ENCODE data around the gene DHX34. TPM values are rescaled to one million over a fixed set of nuclear protein-coding genes. Genes with fewer than 3 reads are reported as not detected.

Gene DHX34
- total and polyA plus RNA-seq, 7 donors = 7.5 to 30.6 (median 10.0) TPM

- H3K27me3 ChIP-seq (ENCODE audit: insufficient read depth in 3 of 3, low read length in 2 of 3) = no peaks in the 10 kb centered on the region
- ATAC-seq (no peak), DNase-seq (no peak)
- no peak overlapping the region for H3K27ac ChIP-seq
- WGBS, 3 donors = 86 to 90% (median 88%) methylated on average over 24 of the region's 24 CpGs
- intact Hi-C loops (cut with DNase I) = no loop called here
- H3K4me1 ChIP-seq = peaks cover 5% of the 10 kb centered on the region
- H3K4me3 ChIP-seq = no peak overlapping the region
- peaks cover 13 to 58% of the 10 kb centered on the region in 2 donors for H3K36me3 ChIP-seq (ENCODE audit: insufficient read depth in 1 of 2, low read depth in 1 of 2)
- TF ChIP-seq, protein P1, sequence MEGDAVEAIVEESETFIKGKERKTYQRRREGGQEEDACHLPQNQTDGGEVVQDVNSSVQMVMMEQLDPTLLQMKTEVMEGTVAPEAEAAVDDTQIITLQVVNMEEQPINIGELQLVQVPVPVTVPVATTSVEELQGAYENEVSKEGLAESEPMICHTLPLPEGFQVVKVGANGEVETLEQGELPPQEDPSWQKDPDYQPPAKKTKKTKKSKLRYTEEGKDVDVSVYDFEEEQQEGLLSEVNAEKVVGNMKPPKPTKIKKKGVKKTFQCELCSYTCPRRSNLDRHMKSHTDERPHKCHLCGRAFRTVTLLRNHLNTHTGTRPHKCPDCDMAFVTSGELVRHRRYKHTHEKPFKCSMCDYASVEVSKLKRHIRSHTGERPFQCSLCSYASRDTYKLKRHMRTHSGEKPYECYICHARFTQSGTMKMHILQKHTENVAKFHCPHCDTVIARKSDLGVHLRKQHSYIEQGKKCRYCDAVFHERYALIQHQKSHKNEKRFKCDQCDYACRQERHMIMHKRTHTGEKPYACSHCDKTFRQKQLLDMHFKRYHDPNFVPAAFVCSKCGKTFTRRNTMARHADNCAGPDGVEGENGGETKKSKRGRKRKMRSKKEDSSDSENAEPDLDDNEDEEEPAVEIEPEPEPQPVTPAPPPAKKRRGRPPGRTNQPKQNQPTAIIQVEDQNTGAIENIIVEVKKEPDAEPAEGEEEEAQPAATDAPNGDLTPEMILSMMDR (IDR thresholded peaks at IDR 0.05) = no peak
- H3K9me3 ChIP-seq = no peaks in the 10 kb centered on the region
These were observed 4.2 kb downstream of the DHX34 start for GRCh38 chr19:47353307-47353712.

GRCh38 chr19:47356900-47357299, 7.8 kb downstream of the DHX34 start:
- Histone ChIP-seq H3K27me3 (ENCODE audit: insufficient read depth in 3 of 3, low read length in 2 of 3) (no peaks in the 10 kb centered on the region), H3K27ac (no peak overlapping the region), H3K4me1 (no peaks in the 10 kb centered on the region), H3K36me3 (ENCODE audit: insufficient read depth in 1 of 2, low read depth in 1 of 2) (peaks cover 17 to 94% of the 10 kb centered on the region in 2 donors), H3K9me3 (no peaks in the 10 kb centered on the region), H3K4me3 (no peak overlapping the region)
- TF ChIP-seq, protein P1 (IDR thresholded peaks at IDR 0.05) = no peak
- WGBS, 3 donors = 70 to 78% (median 71%) methylated on average over 6 of the region's 6 CpGs
- no peak for ATAC-seq
- no peak for DNase-seq
- intact Hi-C loops (cut with DNase I) = no loop called here

- H3K36me3 ChIP-seq (ENCODE audit: insufficient read depth in 1 of 2, low read depth in 1 of 2) = peaks cover 17 to 100% of the 10 kb centered on the region in 2 donors
- no peak for DNase-seq
- H3K9me3 ChIP-seq = no peaks in the 10 kb centered on the region
- no peaks in the 10 kb centered on the region for H3K4me1 ChIP-seq
- WGBS, 3 donors = 96 to 98% (median 96%) methylated on average over 28 of the region's 28 CpGs
- intact Hi-C loops (cut with DNase I) = no loop called here
- no peak overlapping the region for H3K4me3 ChIP-seq
- H3K27me3 ChIP-seq (ENCODE audit: insufficient read depth in 3 of 3, low read length in 2 of 3) = no peaks in the 10 kb centered on the region
- TF ChIP-seq, protein P1 (IDR thresholded peaks at IDR 0.05) = no peak
- ATAC-seq = peak in 1 of 4 donors; percentile 25
- no peak overlapping the region for H3K27ac ChIP-seq
These were observed 8.9 kb downstream of the DHX34 start for GRCh38 chr19:47357788-47358680.

GRCh38 chr19:47358936-47359335, 9.8 kb downstream of the DHX34 start:
- H3K9me3 ChIP-seq = no peaks in the 10 kb centered on the region
- H3K4me1 ChIP-seq = no peaks in the 10 kb centered on the region
- TF ChIP-seq, protein P1 (IDR thresholded peaks at IDR 0.05) = no peak
- no peak overlapping the region for H3K4me3 ChIP-seq
- peaks cover 15 to 100% of the 10 kb centered on the region in 2 donors for H3K36me3 ChIP-seq (ENCODE audit: insufficient read depth in 1 of 2, low read depth in 1 of 2)
- no peaks in the 10 kb centered on the region for H3K27me3 ChIP-seq (ENCODE audit: insufficient read depth in 3 of 3, low read length in 2 of 3)
- intact Hi-C loops (cut with DNase I) = no loop called here
- no peak for DNase-seq
- no peak overlapping the region for H3K27ac ChIP-seq
- WGBS, 3 donors = 81 to 90% (median 89%) methylated on average over 6 of the region's 6 CpGs
- no peak for ATAC-seq
